SKM-1 (cell line): ENCODE data around the gene GRK4.

Experiments used
- DNase-seq: peaks from one replicate; lab custom pipeline; 2025; ENCODE audit not compliant: unreplicated experiment; lab: John Stamatoyannopoulos, UW

GRK4 gene

DNA sequence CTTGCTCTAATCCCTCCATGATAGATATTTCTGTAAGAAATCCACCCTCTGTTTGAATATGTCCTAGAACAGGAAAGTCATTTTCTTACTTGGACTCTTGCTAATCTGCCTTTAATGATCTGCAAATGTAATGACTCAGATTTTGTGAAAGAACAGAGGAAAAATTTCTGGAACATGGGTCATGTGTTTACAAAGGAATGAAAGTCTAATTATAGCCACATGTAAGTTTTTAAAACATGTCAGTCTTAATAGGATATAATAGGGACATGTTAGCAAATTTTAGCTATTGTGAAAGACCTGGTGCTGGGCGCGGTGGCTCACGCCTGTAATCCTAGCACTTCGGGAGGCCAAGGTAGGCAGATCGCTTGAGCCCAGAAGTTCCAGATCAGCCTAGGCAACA, 47.6 kb downstream of the GRK4 start:
- DNase-seq = no peak

DNA sequence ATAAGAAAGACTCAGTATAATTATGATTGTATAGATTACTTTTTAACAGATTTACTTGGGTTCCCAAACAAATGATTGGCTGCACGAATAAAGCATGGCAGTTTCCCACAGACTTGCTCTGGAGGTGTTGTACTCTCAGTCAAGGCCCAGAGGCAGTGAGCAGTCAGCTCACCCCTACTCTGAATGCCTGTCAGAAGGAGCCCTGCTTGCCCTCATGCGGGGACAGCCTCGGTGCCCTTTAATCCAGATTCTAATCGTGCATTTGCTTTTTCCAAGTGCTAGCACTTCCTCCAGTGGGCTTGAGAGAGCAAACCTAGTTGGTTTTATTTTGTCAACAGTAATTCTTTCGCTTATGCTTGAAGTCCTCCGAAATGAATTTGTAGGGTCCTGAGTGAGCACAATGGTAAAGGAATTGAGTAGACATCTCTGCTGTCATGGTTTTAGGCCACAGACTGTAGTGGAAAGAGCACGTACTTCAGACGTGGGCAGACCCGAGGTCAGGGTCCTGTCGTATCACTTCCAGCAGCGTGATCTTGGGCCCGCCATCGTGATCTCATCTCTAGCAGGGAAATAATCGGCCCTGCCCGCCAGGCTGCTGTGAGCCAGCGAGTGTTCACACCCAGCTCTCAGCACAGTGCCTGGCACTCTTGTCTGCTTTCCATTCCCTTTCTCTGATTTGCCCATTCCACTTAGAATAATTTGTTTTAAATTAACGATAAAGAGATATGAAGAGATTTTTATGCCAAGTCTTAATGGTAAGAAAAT, 48.3 kb downstream of the GRK4 start:
- DNase-seq = no peak

DNA sequence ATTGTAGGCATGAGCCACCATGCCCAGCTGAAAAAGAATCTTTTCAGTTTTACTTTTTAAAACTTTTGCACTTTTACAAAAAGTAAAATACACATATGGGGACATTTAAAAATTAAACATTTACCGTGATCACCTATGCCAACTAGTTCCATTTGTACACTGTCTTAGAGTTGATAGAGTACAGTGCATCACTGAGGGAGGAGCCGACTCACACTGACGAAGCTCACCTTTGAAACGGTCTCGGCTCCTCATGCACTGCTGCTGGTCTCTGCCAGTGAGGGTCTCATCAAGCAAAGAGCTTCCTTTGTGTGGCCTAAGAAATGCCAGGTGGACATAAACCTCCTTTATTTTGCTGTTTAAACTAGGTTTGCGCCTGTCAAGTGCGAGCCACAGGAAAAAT, 50.0 kb downstream of the GRK4 start:
- DNase-seq = no peak

DNA sequence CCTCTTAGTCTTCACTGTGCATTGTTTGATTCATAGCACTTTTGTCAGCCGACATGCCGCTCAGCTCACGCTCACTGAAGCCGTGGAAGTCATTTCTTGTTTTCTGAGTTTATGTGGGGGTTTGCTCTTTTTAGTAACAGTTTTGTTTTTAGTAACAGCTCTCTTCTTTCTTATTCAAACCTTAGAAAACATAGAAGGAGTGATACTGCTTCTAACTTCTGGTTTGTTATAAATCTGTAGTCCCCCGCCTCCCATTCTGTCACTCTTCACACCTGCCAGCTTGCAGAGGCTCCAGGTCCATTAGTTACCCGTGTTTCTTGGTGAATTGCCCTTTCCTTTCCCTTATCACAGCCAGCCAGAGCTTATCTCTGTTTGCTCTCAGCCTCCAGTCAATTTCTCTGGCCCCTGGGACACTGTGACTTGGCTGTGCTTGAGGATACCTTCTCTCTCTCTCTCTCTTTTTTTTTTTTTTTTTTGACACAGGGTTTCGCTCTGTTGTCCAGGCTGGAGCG, 50.5 kb downstream of the GRK4 start:
- no peak for DNase-seq

DNA sequence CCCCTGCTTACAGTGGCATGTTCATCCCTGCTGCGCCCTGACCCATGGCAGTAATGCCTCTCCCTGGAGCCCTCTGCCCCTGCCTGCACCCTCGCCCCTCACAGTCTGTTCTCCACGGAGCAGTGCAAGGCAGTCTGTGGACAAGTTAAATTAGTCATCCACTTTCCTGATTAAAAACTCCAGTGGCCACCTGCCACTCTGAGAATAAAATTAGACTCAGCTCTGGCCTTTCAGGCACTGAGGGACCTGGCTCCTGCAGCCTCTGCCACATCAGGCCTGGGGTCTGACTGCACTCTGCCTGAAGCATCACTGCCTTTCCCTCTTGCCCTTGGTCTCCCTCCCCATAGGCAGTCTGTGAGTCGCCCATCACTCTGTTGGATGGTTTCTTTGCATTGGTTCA, 53.6 kb downstream of the GRK4 start:
- no peak for DNase-seq

DNA sequence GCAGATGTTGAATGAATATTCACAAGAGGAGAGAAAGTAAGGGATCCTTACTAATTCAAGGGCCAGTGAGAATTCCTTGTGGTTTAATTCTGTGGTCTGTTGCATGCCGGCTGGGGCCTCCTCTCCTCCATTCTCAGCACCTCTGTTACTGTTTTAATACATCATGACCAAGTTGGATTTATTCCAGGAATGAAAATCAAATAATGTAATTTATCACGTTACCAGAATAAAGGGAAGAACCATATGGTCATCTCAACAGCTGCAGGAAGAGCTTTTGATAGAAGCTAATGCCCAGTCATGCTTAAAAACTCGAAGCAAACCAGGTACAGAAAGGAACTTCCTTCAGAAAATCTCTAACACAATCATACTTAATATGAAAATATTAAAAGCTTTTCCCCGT, 54.1 kb downstream of the GRK4 start:
- no peak for DNase-seq

DNA sequence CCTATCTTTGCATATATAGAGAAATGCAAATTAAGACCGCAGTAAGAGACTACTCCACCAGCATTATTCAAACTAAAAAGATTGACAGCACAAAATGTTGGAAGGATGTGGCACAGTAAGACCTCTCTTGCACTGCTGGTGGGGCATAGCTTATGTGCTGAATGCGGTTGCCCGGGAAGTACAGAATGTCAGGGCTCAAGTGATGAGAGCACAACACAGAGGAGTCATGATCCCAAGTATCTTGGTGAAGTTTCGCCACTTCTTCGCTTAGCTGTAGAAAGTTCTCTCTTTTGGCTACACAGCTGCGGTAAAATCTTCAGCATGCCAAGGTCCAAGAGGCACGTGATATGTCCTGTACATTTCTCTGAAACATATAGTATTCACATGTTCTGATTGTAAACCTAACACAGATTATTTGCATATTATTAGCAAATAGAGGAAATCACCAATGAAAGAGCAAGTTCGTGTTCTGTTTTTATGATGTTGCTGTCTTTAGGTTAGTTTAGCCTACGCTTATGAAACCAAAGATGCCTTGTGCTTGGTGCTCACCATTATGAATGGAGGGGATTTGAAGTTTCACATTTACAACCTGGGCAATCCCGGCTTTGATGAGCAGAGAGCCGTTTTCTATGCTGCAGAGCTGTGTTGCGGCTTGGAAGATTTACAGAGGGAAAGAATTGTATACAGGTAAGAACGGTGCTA, 55.9 kb downstream of the GRK4 start:
- no peak for DNase-seq

DNA sequence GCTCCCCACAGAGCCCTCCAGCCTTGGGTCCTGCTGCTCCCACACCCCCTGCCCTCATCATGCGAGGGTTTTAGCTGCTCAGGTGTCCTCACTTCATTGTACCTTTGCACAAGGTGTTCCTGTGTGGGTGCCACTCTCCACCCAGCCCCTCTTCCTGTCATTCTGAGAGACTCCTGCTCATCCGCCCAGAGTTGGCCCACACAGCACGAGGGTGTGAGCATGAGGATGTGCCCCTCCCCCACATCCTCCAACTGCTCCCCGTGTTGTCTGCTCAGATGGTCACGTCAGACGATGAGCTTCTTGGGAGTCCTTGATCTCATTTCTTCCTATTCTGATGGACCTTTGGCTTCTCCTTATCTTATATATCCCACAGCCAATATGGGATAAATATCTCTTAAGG, 57.8 kb downstream of the GRK4 start:
- no peak for DNase-seq

DNA sequence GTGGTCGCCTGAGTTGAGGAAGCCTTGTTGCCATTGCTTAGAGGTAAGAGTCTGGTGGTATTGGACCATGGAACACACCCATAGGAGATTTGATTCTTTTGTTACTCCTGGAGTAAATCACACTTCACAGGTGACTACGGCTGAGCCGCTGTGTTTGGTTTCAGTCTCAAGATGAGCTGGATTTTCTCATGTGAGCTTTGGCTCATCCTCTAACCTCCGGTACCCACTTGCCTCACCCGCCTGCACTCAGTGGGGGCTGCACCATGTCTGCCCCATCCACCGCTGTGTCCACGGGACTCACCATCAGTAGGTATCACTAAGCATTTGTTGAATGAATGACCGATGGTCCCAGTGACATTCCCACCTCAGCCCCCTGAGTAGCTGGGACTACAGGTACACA, 58.3 kb downstream of the GRK4 start:
- DNase-seq = no peak

DNA sequence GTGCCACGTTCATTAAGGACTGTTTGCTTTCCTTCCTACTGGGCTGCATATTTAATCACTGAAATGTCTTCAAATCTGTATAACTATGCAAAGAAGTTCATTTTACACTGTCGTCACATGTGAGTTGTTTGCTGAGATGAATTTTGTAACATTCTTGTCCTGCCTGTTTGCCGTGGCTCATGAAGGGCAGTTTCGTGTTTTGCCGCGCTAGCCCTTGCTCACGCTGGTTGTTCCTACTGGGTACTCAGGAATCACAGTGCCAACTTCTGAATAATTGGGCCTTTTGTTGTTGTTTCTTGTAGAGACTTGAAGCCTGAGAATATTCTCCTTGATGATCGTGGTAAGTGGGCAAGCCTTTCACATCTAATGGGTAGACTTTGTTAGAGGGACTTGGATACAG, 58.7 kb downstream of the GRK4 start:
- no peak for DNase-seq

DNA sequence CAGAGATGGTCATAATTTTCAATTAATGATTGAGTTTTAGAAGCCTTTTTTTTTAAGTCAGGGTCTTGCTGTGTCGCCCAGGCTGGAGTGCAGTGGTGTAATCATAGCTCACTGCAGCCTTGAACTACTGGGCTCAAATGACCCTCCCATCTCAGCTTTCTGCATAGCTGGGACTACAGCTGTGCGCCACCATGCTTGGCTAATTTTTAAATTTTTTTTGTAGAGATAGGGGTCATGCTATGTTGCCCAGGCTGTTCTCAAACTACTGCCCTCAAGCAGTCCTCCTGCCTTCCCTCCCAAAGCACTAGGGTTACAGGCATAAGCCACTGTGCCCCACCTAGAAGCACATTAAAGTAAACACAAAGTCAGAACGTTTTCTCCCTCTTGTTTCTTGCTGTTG, 59.3 kb downstream of the GRK4 start:
- no peak for DNase-seq

DNA sequence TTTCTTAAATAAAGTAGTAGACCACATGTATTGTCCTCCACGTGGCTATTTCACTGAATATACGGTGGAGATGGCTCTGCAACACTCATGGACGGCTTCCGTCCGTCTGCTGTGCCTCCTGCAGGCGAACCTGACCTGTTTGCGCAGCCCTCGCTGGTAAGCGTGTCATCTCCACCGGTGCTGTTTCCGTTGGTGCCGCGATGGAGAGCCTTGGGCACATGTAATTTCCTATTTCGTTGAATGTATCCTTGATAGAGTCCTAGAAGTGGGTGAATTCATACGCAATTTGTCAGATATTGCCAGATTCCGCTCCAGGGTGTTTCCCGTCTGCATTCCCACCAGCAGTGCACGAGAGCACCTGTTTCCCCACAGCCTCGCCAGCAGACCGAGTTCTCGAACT, 62.5 kb downstream of the GRK4 start:
- no peak for DNase-seq

DNA sequence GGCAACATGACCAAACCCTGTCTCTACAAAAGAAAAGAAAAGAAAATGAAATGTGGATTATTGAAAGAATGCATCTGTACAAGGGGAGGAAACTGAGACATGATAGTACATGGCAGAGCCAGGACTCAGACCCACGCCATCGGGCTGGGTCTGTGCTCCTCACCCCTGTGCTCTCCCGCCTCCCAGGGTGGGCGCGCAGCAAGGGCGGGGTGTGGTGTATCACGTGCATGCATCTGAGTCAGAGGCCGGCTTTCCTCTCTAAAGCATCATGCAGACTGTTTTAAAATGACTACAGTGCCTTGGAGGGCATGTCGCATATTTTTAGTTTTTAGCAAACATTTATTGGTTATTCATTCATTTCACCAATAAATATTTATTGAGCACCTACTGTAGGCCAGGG, 63.2 kb downstream of the GRK4 start:
- no peak for DNase-seq

DNA sequence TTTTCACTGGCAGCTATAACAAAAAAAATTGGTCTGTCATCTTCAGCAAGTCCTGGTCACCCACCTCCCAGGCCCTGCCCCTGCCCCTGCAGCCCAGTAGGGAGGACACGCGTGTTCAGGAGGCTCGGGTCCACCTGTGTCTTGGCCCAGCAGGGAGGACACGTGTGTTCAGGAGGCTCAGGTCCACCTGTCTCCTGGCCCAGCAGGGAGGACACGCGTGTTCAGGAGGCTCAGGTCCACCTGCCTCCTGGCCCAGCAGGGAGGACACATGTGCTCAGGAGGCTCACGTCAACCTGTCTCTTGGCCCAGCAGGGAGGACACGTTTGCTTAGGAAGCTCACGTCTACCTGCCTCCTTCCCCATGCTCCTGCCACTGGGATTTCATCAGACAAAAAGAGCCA, 66.1 kb downstream of the GRK4 start:
- DNase-seq = no peak

DNA sequence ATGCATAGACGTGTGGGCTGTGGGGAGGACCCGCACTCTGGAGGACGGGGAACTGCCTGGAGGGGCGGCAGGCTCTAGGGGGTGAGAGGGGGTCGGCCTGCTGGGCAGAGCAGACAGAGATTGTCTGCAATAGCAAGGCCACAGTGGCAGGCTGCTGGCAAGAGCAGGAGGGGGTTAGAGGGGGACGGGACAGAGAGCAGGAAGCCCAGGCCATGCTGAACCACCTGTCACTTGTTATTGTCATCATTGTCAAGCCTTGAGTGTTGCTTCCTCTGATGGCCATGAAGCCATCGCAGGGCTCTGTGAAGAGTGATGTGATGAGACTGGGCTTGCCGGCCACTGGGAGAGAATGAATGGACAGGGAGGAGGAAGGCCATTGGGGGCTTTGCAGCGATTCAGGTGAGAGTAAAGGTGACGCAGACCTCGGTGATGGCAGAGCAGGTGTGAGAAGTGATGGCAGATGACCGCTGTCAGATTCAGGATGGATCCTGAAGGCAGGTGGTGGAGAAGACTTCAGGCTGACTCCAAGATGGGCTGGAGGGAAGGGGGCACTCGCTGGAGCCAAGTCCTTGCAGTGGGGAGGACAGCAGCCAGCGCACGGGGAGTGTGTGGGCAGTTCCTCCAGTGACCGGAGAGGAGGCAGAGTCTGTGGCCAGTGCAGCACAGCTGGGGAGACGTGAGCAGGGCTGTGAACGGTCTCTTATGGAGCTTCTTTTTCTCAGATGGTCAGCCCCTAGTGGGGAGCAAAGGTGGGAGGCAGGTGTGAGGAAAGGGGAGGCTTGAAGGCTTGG, 67.4 kb downstream of the GRK4 start:
- no peak for DNase-seq

DNA sequence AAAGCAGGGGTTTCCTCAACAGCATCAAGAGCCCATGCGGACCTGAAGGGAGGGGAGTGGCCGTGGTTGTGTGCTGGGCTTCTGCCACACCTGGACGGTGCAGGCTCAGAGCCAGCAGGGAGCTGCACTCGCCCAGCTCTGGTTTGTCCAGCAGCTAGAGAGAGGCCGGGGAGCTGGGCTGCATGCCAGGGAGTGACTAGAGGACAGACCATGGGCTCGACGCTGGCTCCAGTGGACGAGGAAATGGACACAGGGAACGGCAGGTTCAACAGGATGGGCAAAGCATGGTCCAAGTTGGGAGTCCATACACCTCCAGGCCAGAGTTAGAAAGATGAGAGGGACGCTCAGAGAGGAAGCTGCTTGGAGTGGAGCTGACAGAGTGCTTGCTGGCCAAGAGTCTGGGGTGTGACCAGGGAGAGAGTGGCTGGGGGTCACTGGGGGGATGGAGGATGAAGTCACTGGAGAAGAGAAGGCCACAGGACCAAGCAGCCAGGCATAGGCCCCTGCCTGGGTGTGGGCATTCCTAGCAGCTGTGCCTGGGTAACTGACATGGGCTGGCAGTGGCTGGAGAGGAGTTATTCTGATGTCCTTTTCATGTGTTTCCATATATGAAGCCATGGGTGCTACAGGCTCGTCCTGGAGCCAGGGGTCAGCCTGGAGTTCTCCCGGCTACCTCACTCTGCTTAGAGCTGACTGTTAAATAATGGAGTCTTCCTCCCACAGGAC, 68.1 kb downstream of the GRK4 start:
- DNase-seq = no peak

DNA sequence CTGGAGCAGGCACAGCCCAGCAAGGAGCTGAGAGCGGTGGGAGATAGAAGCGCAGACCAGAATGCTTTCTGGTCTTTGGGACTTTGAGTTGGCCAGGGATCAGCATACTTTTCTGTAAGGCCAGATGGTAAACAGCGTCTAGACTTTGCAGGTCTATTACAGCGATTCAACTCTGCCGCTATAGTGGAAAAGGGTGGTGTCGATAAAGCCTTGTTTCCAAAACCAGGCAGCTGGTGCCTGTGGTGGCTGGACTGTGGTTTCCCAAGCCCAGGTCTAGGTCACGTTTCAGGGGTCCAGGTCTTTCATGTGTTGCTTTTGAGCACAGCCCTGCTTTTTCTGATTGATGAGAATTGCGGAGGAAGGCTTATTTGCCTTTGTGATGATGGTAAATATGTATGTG, 70.9 kb downstream of the GRK4 start:
- DNase-seq = no peak

DNA sequence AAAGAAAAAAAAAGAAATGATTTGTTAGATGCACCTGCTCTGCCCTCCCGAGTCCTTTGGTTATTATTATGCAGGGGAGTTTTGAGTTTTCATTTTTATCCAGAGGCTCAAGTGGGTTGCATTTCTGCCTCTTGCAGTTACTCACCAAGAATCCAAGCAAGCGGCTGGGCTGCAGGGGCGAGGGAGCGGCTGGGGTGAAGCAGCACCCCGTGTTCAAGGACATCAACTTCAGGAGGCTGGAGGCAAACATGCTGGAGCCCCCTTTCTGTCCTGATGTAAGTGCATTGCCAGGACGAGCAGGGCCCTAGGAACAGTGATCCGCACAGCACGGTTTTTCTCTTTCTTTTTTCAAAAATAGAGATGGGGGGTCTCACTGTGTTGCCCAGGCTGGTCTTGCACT, 71.9 kb downstream of the GRK4 start:
- DNase-seq = no peak

DNA sequence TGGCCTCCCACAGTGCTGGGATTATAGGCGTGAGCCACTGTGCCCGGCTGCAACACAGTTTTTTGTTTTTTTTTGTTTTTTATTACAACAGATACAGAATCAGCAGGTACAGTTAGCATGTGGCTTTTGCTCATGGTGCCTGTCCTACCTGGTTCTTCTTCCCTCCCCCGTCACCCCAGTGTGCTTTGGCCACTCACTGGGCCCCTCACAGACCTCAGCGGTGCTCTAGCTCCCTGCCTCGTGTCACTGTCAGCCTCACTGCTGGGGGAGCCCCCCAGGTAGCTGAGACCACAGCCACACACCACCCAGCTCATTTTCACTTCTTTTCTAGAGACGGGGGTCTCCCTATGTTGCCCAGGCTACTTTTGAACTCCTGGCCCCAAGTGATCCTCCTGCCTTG, 72.3 kb downstream of the GRK4 start:
- DNase-seq = no peak

DNA sequence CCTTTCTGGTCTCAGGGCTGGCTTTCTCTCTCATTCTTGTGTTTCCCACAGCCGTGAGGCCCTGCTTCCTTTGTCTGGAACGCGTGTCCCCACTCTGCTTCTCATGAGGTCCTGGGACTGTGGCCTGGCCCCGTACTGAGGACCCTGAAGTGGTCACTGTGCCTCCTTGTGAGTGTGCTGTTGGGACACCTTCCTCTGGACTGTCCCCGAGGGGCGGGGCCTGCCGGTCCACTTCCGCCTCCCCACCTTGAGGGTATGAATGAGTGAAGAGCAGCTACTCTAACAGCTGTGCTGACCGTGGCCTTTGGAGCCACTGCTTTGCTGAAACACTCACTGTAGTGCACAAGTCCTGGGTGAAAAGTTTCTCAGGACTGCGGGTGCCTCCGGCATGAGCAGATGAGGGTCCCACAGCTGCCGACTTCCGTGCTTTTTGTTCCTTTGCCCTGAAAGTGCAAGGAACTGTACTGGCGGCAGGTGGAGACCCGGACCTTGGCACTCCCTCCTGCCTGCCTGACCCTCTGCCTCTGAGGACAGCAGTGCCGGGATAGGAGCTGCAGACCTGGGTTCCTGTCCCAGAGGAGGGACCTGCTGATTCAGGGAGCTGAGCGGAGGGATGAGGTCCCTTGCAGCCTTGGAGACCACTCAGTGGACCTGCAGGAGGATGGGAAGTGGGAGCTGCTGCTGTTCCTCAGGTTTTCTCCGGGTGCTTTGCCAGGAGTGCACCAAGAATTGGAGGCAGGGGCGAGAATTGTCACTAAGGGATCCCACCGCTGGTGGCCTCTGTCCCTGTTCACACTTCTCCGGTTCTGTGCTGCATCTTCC, 73.0 kb downstream of the GRK4 start:
- DNase-seq = no peak
